K562 (cell line): ENCODE data around the gene SVEP1. TPM values are rescaled to one million over a fixed set of nuclear protein-coding genes. Genes with fewer than 3 reads are reported as not detected.

ENCODE experiments used
- ARID1B ChIP-seq: fragments of 450-650 bp; IDR thresholded peaks from 2 replicates; pipeline ENCODE4 v1.6.1; 2016; ENCODE audit warnings: antibody characterized with exemption, mild to moderate bottlenecking, inconsistent platforms
- CBFA2T2 ChIP-seq: fragments of 450-650 bp; conservative IDR thresholded peaks from 2 replicates; pipeline ENCODE4 v1.6.1; 2017; ENCODE audit warnings: mild to moderate bottlenecking
- CCNT2 ChIP-seq: IDR thresholded peaks from 2 replicates; pipeline ENCODE4 v1.6.1; 2011; ENCODE audit warnings: borderline replicate concordance, low read depth, mild to moderate bottlenecking, moderate library complexity, mixed read lengths, low read length; ENCODE audit not compliant: insufficient read length; ENCODE audit errors: extremely low read depth
- EP300 ChIP-seq: IDR thresholded peaks from 2 replicates; pipeline ENCODE4 v1.6.1; 2012; ENCODE audit warnings: low read length, improper control_type of control experiment
- ETV1 ChIP-seq: fragments of 450-650 bp; conservative IDR thresholded peaks from 2 replicates; pipeline ENCODE4 v1.6.1; 2016; ENCODE audit warnings: missing genetic modification characterization, control low read depth, low read depth, missing compliant biosample characterization
- FOSL1 ChIP-seq: fragments of 200-800 bp; sonication (Bioruptor generic); conservative IDR thresholded peaks from 2 replicates; pipeline ENCODE4 v1.6.1; 2016; ENCODE audit warnings: missing genetic modification characterization, missing compliant biosample characterization
- FOXM1 ChIP-seq, 2 experiments: fragments of 450-650 bp in 1 of 2; sonication (generic) in 1 of 2; formaldehyde crosslinking in 1 of 2; IDR thresholded peaks; 2 replicates each; pipeline versions ENCODE4 v1.6.1 to v1.9.0; 2017 to 2022; ENCODE audit warnings: low read depth in 2 of 2, mild to moderate bottlenecking in 2 of 2, missing genetic modification reagents in 1 of 2, moderate library complexity in 1 of 2
- HDAC1 ChIP-seq, 2 experiments: fragments of 450-650 bp; IDR thresholded peaks; 2 replicates each; pipeline ENCODE4 v1.6.1; 2016 to 2017; ENCODE audit warnings: inconsistent platforms in 1 of 2, mild to moderate bottlenecking in 1 of 2, moderate library complexity in 1 of 2
- JUNB ChIP-seq: fragments of 450-650 bp; formaldehyde crosslinking; conservative IDR thresholded peaks from 2 replicates; pipeline ENCODE4 v1.4.0; 2020; ENCODE audit warnings: mild to moderate bottlenecking
- KDM1A ChIP-seq, 2 experiments: fragments of 450-650 bp; IDR thresholded peaks; 2 replicates each; pipeline ENCODE4 v1.6.1; 2016; ENCODE audit warnings: mild to moderate bottlenecking in 2 of 2
- KDM5B ChIP-seq: fragments of 200-600 bp; sonication (generic); IDR thresholded peaks from 2 replicates; pipeline ENCODE4 v1.6.1; 2012; ENCODE audit warnings: low read depth, mild to moderate bottlenecking, moderate library complexity, low read length, control low read depth, inconsistent platforms; ENCODE audit not compliant: insufficient replicate concordance
- KLF16 ChIP-seq: IDR thresholded peaks from 2 replicates; pipeline ENCODE4 v1.6.1; 2016; ENCODE audit warnings: antibody characterized with exemption
- MAFG ChIP-seq: fragments of 450-650 bp; conservative IDR thresholded peaks from 2 replicates; pipeline ENCODE4 v1.6.1; 2016; ENCODE audit warnings: missing genetic modification characterization, missing compliant biosample characterization
- MTA2 ChIP-seq: fragments of 450-650 bp; IDR thresholded peaks from 2 replicates; pipeline ENCODE4 v1.6.1; 2016; ENCODE audit warnings: low read depth
- MYNN ChIP-seq, 2 experiments: sonication (generic); formaldehyde crosslinking in 1 of 2; IDR thresholded peaks; 2 replicates each; pipeline versions ENCODE4 v1.5.0 to v1.6.1; 2016 to 2020; ENCODE audit warnings: antibody characterized with exemption in 1 of 2, missing genetic modification reagents in 1 of 2
- NCOR1 ChIP-seq: fragments of 450-650 bp; IDR thresholded peaks from 2 replicates; pipeline ENCODE4 v1.6.1; 2016; ENCODE audit warnings: mild to moderate bottlenecking, moderate library complexity
- NFE2 ChIP-seq: IDR thresholded peaks from 2 replicates; pipeline ENCODE4 v1.6.1; 2014; ENCODE audit warnings: antibody characterized with exemption, low read depth
- SP2 ChIP-seq: IDR thresholded peaks from 2 replicates; pipeline ENCODE4 v1.6.1; 2011; ENCODE audit warnings: mild to moderate bottlenecking, low read depth, low read length, moderate library complexity; ENCODE audit not compliant: poor library complexity, severe bottlenecking; ENCODE audit errors: extremely low read depth
- YY1 ChIP-seq, 3 experiments: IDR thresholded peaks; 2 replicates each; pipeline ENCODE4 v1.6.1; 2011; ENCODE audit warnings: low read length in 2 of 3, mild to moderate bottlenecking in 2 of 3, moderate library complexity in 2 of 3, borderline replicate concordance in 1 of 3, control low read depth in 1 of 3, low read depth in 1 of 3; ENCODE audit not compliant: insufficient read depth in 3 of 3, insufficient replicate concordance in 2 of 3, control insufficient read depth in 1 of 3, insufficient read length in 1 of 3; ENCODE audit errors: extremely low read depth in 1 of 3
- polyA plus RNA-seq, 8 experiments: library from polyadenylated mRNA; depleted of rRNA in 4 of 8; stranded (reverse) in 5 of 8; unstranded in 3 of 8; fragments of >200 nt; fragmentation: Nextera tagmentation in 2 of 8; fragmentation: Illumina TruSeq in 1 of 8; extraction: Ambion mirVana in 2 of 8; extraction: Trizol in 1 of 8; gene quantifications; 2 replicates each; pipeline versions ENCODE4 v1.2.1 to v1.2.3, GENCODE V29; 2011 to 2014; ENCODE audit warnings: inconsistent platforms in 1 of 8, missing spikeins in 1 of 8
- total RNA-seq, 7 experiments: library from RNA; depleted of rRNA in 6 of 7; stranded (reverse); fragments of >200 nt in 6 of 7; fragmentation: Illumina TruSeq in 2 of 7; extraction: Trizol in 2 of 7; gene quantifications; 2 replicates each; pipeline versions ENCODE4 v1.2.1 to v1.2.3, GENCODE V29; 2011 to 2021; ENCODE audit warnings: low replicate concordance in 1 of 7
- TF ChIP-seq, protein P1 (sequence below): fragments of 200-800 bp; sonication (Bioruptor generic); IDR thresholded peaks from 2 replicates; pipeline ENCODE4 v1.6.1; 2017; ENCODE audit warnings: missing genetic modification characterization, missing compliant biosample characterization
- TF ChIP-seq, protein P2 (sequence below): sonication (generic); IDR thresholded peaks from 2 replicates; pipeline ENCODE4 v1.6.1; 2016
- TF ChIP-seq, protein P3 (sequence below): fragments of 450-650 bp; formaldehyde crosslinking; IDR thresholded peaks from 2 replicates; pipeline ENCODE4 v1.4.0; 2022; ENCODE audit warnings: missing genetic modification characterization
- TF ChIP-seq, protein P4 (sequence below): IDR thresholded peaks from 2 replicates; pipeline ENCODE4 v1.6.1; 2012; ENCODE audit warnings: low read depth, low read length, improper control_type of control experiment, borderline replicate concordance

Gene SVEP1
- total and polyA plus RNA-seq, 9 of the 15 experiments (the other 6 are each of a cell fraction or from before 2014, with no cell fraction given) = 0.20 to 0.84 (median 0.43) TPM

DNA sequence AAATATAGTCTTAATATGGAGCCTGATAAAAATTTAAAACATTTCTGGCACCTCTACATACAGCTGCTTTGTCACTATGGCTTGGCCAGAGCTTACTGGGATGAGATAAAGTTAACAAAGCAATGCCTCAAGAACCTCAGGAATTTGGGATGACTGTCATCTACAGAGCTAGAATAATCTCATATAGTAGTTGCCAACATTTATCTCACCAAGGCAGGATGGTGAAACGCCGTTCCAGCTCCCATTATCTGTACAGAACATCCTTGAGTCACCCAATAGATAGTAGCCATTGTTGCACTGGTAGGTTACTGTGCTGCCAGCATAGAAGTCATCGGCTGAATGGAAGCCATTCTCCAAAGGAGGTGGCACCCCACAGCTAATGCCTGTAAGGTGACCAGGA, 147.3 kb downstream of the SVEP1 start (continued):
- TF ChIP-seq CBFA2T2 = peak; percentile 84
- peak; percentile 31; the same call in 1 of the 2 replicates for TF ChIP-seq MAFG
- TF ChIP-seq KDM5B = no peak
- peak; percentile 88 for TF ChIP-seq ARID1B
- TF ChIP-seq MTA2 = peak; percentile 44
- TF ChIP-seq ETV1 = no peak
- TF ChIP-seq, protein P1, sequence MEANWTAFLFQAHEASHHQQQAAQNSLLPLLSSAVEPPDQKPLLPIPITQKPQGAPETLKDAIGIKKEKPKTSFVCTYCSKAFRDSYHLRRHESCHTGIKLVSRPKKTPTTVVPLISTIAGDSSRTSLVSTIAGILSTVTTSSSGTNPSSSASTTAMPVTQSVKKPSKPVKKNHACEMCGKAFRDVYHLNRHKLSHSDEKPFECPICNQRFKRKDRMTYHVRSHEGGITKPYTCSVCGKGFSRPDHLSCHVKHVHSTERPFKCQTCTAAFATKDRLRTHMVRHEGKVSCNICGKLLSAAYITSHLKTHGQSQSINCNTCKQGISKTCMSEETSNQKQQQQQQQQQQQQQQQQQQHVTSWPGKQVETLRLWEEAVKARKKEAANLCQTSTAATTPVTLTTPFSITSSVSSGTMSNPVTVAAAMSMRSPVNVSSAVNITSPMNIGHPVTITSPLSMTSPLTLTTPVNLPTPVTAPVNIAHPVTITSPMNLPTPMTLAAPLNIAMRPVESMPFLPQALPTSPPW (CRISPR knock-in tag) = no peak
- peak; percentile 29; the same call in 1 of the 2 replicates for TF ChIP-seq NFE2
- TF ChIP-seq SP2 = no peak
- TF ChIP-seq, protein P2, sequence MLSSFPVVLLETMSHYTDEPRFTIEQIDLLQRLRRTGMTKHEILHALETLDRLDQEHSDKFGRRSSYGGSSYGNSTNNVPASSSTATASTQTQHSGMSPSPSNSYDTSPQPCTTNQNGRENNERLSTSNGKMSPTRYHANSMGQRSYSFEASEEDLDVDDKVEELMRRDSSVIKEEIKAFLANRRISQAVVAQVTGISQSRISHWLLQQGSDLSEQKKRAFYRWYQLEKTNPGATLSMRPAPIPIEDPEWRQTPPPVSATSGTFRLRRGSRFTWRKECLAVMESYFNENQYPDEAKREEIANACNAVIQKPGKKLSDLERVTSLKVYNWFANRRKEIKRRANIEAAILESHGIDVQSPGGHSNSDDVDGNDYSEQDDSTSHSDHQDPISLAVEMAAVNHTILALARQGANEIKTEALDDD = 0 out of 2 replicates have a peak, but pooled peaks have one; percentile 29
- TF ChIP-seq HDAC1 (IDR thresholded peaks at IDR 0.05) = 0 out of 4 replicates have a peak, but pooled peaks of 1 of the 2 experiments have one; percentile 36
- TF ChIP-seq YY1 (IDR thresholded peaks at IDR 0.05; ENCODE audit: borderline replicate concordance in 1 of 3, control insufficient read depth in 1 of 3, extremely low read depth in 1 of 3, insufficient read depth in 3 of 3, insufficient read length in 1 of 3, insufficient replicate concordance in 2 of 3, low read depth in 1 of 3, low read length in 2 of 3) = peak in 1 of 3 experiments; percentile 26
- TF ChIP-seq, protein P3, sequence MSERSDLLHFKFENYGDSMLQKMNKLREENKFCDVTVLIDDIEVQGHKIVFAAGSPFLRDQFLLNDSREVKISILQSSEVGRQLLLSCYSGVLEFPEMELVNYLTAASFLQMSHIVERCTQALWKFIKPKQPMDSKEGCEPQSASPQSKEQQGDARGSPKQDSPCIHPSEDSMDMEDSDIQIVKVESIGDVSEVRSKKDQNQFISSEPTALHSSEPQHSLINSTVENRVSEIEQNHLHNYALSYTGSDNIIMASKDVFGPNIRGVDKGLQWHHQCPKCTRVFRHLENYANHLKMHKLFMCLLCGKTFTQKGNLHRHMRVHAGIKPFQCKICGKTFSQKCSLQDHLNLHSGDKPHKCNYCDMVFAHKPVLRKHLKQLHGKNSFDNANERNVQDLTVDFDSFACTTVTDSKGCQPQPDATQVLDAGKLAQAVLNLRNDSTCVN (CRISPR knock-in tag) = no peak
- peak; percentile 72 for TF ChIP-seq CCNT2
- TF ChIP-seq, protein P4, sequence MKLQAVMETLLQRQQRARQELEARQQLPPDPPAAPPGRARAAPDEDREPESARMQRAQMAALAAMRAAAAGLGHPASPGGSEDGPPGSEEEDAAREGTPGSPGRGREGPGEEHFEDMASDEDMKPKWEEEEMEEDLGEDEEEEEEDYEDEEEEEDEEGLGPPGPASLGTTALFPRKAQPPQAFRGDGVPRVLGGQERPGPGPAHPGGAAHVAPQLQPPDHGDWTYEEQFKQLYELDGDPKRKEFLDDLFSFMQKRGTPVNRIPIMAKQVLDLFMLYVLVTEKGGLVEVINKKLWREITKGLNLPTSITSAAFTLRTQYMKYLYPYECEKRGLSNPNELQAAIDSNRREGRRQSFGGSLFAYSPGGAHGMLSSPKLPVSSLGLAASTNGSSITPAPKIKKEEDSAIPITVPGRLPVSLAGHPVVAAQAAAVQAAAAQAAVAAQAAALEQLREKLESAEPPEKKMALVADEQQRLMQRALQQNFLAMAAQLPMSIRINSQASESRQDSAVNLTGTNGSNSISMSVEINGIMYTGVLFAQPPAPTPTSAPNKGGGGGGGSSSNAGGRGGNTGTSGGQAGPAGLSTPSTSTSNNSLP = 0 out of 2 replicates have a peak, but pooled peaks have one; percentile 15
- peak; percentile 69; the same call in 1 of the 2 replicates for TF ChIP-seq FOXM1 (IDR thresholded peaks at IDR 0.05; ENCODE audit: low read depth)
- no peak for TF ChIP-seq FOXM1 (CRISPR knock-in tag; IDR thresholded peaks at IDR 0.05; ENCODE audit: low read depth)
- 0 out of 2 replicates have a peak, but pooled peaks have one; percentile 57 for TF ChIP-seq MYNN (IDR thresholded peaks at IDR 0.05)
- no peak for TF ChIP-seq MYNN (CRISPR knock-in tag; IDR thresholded peaks at IDR 0.05)
- TF ChIP-seq FOSL1 (tag) = peak; percentile 90
- TF ChIP-seq NCOR1 = peak; percentile 67
- TF ChIP-seq KDM1A (IDR thresholded peaks at IDR 0.05) = peak; percentile 80 to 81
- 0 out of 2 replicates have a peak, but pooled peaks have one; percentile 18 for TF ChIP-seq KLF16
- no peak for TF ChIP-seq JUNB (CRISPR knock-in tag)
- peak; percentile 65 for TF ChIP-seq EP300
